GM18909 (cell line): ENCODE measurements around the gene STK40.

ENCODE experiments used
- ATAC-seq: cut with Tn5 transposase; IDR thresholded peaks from one replicate; pipeline ENCODE4 v1.9.1; 2021; ENCODE audit warnings: mild to moderate bottlenecking; ENCODE audit not compliant: unreplicated experiment, poor library complexity

Gene STK40

DNA sequence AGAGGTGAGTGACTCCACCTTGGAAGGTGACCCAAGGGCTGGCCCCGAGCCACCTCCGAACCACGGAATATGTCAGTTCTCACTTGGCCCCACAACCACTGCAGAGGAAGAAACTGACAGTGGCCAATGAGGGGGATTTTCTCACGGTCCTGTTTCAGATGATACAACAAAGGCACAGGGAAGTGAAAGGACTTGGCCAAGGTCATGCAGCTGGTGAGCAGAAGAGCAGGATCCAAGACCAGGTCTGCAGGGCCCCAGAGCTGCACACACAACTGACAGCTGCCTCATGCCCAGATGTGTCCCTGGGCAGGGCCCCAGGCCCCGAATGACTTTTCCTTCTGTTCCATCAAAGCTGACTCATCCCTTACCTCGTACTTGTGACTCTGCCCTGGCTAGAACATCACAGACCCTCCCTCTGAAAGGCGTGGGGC is 36.5 kb downstream of the STK40 start:
- ATAC-seq, result peak; percentile 68

DNA sequence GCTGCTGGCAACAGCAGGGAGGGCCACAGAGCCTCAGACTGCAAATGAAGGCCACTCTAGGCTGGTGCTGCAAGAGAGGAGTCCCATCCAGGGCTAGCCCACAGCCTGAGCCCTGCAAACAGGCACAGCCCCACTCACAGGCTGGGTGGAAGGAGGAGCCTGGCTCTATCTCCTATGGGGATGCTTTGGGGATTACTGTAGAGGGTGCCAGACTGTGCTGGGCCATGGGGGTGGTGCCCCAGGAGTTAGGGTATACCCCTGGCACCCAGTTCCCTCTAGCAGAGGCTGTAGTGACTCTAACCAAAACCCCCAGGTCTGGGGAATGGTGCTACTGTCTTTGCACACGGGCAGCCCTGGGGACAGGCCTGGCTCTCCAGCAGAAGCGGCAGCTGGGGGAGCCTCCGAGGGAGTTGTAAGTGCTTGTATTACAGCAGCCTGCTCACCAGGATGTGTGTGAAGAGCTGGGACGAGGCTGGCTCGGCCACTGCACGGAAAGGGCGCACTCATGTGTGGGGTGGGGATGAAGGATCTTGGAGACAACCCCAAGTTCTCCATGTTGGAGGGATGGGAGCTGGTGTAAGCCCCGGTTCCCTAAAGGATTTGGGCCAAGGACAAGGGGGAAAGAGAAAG is 38.9 kb downstream of the STK40 start:
- no peak for ATAC-seq

DNA sequence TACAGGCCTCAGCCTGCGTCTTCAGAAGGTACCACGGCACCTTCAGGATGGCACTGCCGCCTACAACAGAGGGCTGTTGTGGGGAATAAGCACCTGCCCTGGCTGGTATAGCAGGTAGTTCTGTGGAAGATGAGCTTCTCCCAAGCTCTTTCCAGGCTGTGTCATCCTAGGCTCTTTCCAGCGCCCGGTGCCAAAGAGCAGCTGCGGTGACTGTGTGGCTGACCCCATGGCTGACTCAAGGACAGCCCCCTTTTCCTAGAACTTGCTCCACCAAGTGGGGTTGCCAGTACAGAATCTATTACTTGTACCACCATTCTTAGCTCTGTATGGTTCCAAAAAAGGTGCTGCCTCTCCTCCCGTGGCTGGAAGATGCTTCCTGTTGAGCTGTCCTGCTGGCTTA is 40.4 kb downstream of the STK40 start:
- no peak for ATAC-seq

DNA sequence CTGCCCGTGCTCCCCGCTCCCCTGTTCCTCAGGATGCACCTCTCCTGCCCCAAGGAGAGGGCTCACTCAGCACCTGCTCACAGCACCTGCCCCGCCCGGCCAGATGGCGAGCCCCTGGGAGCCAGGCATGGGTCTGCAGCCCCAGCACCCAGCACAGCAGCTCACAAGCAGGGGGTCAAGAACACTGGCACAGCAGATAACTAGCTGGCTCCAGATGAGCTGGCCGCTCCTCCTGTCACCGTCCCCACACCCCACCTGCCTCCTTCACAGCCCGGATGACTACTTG is 41.4 kb downstream of the STK40 start:
- ATAC-seq, result no peak

DNA sequence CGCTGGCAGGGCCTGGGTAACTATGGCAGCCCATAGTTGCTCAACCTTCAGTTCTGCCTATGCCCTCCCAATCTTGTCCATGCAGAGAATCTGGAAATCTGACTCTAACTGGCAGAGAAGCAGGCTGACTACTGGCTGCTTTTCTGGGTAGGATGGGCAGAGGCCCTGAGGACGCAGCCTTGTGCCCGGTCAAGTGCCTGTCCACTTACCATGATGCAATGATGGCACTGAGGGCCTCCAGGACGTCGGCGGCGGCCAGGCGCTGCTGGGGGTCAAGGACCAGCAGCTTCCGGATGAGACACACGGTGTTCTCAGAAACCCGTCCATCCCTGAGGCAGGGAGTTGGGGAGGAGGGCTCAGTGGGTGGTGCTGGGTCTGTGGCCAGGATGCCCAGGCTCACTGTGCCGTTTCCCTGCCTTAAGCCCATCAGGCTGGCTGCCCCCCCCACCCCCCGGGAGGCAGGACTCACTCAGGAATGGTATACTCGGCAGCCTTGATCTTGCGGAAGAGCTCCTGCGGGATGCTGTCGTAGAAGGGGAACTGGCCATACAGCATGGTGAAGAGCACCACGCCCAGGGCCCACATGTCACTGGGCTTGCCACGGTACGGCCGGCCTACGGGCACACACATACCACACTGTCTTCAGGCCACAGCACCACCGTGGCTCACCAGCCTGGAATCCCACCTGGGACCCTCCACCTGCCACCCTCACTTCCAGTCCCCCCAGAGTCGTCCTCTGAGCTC is 41.9 kb downstream of the STK40 start:
- ATAC-seq, result no peak

DNA sequence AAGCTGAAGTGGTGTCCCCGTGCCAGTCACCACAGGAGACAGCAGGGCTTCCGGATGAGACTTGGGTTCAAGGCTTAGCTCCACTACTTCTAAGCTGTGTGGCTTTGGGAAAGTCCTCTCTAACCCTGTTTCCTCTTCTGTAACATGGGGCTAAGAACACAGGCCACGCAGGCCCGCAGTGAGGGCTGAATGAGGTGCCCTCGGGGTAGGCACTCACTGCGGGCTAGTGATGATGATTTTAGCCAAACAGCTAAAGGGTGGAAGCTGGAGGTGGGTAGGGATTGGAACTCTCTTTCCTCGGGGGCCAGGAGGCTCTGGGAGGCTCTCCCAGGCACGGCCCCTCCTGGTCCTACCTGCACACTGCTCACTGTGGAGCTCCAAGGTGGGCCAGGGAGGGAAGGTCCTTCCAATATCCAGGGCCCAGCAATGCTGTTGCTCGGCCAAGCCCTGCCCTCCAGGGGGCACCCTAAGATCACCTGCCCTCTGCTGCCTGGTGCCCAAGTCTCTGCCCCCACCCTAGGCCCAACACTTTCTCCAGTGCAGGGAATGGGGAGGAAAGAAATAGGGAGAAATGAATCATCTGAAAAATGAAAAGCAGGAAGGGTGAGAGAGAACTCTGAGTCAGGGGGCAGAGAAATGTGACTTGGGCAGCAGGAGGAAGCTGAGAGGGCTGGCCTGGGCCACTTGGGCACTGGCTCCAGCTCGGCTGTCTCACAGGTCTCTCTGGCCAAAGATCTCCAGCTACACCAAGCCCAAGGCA is 43.1 kb downstream of the STK40 start:
- ATAC-seq, result no peak

DNA sequence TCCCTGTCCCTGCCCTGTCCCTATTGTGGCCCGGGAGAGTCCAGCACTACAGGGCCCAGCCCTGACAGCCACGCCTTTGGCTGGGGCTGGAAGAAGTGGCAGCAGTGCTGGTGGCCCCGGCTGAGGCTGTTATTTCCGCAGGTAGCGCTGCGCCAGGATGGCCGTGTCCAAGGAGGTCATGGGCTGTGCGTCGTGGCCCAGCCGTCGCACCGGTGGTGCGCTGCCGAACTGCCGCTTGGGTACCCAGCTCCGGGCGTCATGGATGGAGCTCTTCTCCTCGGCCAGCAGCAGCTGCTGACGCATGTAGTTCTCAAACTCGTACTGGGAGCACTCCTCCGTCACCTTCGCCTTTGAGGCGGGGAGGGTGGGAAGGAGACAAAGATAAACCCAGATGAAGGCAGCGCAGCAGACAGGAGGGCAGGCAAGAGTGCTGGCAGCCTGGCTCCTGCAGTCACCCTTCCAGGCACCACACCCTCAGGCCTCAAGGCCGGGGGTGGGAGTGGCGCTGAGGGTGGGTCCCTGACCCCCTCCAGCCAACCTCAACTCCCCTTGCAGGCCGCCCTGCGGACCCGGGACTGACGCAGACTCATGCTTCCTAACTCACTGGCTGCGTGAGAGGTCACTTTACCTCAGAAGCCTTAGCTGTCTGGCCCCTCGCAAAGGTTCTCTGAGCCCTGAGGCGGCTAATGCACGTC is 44.0 kb downstream of the STK40 start:
- ATAC-seq, result no peak

DNA sequence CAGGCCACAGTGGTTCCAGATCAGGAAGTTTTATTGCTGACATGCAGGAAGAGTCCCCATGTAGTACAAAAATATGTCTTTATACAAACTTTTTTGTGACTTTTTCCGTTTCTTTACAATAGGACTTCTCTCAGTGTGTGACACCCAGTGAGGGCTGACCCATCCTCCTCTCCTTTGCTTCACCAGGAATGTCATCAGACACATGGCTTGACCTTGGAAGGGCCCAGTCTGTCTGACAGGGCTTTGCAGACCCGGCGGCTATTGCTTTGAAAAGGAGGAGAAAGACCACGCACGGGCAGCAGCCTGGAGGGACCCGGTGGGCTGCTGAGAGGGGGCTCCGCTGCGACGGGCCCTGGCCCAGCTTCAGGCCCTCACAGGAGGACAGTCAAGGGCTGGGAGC is 46.1 kb downstream of the STK40 start:
- ATAC-seq, result no peak

DNA sequence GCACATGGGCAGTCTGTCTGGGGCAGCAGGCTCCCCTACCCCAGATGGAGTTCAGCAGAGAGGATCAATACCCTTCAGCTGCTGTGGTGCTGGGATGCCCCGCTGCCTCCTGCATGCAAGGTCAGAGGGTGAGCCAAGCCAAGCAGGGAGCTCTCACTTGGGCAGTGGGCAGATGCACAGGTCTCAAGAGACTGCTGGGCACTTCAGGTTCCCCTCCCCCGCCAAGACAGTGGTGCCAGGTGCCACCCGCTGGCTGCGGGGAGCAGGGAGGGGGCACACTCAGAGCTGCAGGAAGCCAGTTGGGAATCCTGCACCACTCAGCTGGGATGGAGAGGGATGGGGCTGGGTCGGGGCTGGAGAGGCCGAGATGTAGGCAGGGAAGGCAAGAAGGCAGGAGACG is 46.5 kb downstream of the STK40 start:
- ATAC-seq, result no peak

DNA sequence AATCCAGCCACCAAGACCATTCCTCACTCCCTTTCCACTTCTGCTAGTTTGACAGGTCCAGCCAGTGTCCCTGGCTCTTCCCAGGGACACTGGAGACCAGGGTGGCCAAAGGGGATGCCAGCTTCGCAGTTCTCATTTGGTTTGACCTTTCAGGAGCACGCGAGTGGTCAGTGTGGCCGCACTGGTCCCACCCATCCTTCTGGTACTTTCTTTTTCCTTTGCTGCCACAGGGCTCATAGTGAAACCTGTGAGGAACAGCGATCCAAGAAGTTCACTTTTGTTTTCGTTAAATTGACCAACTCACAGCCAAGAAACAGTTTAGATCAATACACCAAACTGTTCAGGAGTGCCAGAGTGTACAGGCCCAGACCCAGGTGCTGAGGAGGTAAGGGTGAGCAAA is 47.9 kb downstream of the STK40 start:
- no peak for ATAC-seq

DNA sequence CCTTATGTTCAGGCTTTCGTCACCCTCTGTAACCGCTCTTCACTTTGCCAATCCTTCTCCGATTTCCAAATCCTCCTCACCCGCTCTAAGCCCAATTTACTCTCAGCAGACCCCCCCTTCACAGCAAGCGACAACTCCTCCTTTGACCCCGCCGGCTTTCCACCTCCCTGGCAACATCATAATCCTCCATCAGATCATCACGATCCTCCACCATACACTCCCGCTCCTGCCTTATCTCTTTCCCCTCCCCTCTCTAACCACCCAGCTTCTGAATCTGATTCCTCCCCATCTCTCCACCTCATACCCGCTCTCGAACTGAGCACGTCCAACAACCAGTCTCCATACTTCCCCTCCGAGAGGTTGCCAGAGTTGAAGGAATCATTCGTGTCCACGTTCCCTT is 54.8 kb downstream of the STK40 start:
- no peak for ATAC-seq

DNA sequence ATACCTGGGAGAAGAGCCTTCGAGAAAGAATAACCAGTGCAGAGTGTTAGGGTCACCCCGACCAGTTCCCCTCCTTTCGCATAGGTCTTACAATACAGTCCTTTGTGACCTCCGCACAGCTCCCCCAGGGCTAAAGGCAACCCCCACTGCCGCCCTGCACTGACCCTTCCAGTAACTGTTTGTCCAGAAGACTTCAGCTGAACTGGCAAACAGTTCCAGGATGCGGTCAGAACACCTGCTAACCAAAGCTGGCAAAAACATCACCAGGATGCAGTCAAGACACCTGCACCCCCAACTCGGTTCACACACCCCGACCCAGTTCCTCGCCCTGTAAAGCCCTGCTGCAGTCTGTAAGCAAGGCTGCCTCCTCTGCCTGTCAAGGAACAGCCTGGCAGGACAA is 55.9 kb downstream of the STK40 start:
- ATAC-seq, result no peak

DNA sequence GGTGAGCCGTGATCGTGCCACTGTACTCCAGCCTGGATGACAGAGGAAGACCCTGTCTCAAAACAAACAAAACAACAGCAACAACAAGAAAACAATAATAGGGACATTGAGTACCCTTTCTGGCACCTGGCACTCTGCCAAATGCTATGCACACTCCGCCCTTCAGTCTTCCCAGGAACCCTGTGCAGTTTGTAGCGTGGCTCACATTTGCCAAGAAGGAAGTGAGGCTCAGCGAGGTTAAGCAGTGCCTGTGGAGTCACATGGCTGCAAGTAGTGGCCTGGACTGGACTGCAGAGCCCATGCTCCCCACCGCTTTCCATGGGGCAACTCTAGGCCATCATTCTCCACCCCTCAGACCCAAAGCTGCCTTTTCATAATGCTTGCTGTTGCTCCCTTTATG is 57.0 kb downstream of the STK40 start:
- no peak for ATAC-seq

DNA sequence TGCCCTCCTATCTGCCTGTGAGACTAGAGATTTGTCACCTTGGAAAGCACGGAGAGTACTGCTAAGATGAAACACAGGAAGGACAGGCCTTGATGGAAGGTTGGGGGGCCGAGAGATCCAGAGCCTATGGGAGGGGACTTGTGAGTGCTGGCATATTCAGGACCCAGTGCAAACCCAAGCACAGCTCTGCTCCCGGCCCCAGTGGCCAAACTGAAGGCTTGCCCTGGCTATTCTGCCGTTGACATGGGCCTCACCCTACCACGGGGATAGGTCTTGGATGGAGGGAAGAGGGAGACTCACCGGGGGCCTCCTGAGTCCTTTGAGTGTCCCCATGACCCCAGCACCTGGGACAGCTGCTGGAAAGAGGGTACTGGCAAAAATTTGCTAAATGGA is 57.6 kb downstream of the STK40 start:
- ATAC-seq, result no peak

DNA sequence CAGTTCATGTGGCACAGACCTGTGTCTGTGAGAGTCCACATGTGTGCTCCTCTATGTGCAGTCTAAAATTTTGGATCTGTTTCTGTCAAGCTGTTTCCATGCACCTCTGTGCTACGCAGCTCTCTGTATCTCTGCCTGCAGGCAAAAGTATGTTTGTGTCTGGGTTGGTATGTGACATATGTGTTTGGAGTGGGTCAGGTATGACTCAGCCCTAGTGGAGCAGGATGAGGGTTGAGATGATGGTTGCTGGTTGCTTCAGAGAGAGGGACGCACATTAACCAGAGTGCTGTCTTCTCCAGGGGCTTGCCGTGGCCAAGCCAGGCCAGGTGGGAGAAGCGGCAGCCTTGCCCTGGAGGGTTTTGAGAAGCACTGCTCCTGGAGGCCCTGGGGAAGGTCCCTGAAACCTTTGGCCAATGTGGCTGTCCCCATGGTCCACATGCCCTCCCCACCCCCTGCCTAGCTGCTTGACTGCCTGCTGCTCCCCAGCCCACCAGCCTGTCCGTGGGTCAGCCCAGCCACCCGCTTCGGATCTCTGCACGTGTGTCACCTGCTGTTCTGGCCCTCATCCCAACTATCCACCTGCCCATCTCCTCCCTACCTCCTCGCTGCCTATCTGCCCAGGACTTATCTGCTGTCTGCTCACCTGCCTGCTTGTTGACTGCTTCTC is 58.2 kb downstream of the STK40 start:
- ATAC-seq, result no peak

DNA sequence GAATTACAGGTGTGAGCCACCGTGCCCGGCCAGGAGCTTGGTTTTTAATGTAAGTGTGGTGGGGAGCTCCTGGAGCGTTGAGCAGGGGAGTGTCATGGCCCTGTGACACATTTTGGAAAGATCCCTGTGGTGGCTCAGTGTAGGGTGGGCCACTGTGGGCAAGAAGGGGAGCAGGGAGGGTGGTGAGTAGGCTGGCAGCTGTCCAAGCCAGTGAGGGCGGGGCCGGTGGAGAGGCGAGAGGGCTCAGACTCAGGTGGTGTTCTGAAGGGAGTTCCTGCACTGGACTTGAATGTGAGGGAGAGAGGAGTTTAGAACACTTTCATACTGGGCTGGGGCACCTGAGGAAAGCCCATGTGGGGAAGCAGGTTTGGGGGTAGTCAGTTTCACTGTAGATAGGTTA is 59.2 kb downstream of the STK40 start:
- no peak for ATAC-seq

DNA sequence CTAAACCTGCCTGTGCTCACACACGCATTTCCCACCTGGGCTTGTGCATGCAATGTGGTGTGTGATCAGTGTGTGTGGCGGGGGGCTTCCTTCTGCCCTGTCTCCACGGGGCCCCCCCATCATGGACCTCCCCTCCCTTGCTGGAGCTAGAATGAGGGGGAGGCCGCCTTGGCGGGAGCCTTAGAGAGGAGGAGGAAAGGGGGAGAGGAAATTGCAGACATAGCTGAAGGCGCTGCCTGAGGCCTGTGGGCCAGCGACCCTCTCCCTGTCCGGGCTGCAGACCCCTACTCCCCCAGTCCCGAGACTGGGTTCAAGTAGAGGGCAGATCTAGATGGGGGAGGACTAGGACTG is 61.4 kb downstream of the STK40 start:
- no peak for ATAC-seq

DNA sequence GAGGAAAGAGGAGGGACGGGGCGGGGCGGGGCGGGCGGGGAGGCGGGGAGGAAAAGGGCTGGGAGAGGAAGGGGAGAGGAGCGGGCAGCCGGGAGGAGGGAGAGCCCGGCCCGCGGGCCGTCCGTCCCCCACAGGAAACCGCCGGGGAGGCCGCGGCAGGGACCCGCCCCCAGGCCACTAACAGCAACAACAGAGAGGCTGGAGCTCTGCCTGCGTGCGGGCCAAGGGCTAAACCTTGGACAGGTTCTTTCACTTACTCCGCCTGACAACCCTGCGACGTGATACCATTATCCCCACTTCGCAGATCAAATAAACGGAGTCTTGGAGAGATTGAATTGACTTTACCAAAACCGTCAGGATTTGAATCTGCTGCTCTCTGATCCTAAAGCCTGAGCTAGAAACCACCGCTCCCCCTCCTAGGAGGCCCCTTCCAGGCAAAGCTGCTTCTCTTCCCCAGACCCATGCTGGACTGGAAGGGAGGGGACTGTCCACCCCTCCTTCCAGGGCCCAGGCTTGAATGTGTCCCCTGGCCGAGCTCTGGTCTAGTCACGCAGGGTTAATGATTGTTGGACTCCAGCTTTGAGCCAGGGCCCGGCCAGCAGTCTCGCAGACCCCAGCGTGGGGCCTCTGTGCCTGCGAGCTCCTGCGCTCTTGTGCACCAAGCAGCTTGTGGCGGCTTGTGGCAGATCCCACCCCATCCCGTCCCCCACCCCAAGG is 61.9 kb downstream of the STK40 start, which contains the start of gene EVA1B:
Gene EVA1B (minus strand): TSS at position 10 of the 717 bp plus-strand sequence. CDS start 608 bp downstream, outside the sequence.
- ATAC-seq, result no peak

DNA sequence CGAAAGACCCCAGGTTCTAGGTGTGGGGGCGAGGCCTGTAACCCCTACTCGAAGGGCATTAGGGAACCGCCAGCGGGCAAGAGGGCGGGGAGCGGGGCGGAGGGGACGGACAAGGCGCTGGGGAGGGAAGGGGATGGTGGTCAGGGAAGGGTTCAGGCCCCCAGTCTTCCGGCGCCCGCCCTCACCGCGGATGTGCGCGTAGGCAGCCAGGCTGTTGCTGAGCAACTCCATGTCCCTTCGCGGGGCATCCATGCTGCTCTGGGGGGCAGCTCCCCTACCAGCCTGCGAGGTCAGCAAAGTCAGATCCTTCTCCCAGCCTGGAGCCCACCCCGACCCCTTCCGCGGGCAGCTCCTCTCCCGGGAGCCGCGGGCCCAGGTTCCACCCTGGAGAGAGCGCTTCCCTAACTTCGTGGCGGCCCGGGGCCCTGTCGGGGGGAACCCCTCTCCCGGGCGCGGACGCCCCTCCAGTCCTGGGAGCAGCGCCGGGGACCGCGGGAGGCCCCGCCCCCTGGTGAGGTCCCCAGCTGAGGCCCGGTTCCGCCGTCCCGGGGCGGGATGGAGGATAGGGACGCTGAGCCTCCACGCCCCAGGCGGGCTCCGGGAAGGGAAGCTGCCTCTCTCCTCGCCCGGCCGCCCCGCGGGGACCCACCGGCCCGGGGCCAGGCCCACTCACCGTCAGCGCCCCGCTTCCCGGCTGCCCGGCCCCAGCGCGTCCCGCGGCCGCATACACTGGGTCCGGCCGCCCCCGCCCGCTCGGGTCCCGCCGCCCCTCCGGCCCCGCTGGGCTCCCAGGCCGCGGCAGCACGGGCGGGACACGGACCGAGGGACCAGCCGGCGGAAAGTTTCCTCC is 62.7 kb downstream of the STK40 start:
- no peak for ATAC-seq
